HCT116 (cell line): ENCODE measurements around the gene WSCD2. TPM values are rescaled to one million over a fixed set of nuclear protein-coding genes. Genes with fewer than 3 reads are reported as not detected.

ENCODE experiments used
- ATAC-seq: fragments of 200-7000 bp; cut with Tn5 transposase; 2 replicates; pipeline ENCODE4 v1.9.1; 2020; ENCODE audit warnings: mild to moderate bottlenecking, moderate library complexity
- BruUV-seq: library from RNA; stranded (reverse); fragments of 400-500 nt; replicated peaks from 2 replicates; lab custom pipeline; 2021; lab: Mats Ljungman, UMichigan
- CTCF ChIA-PET: fragments of 300-600 bp; sonication (Branson Sonifier 250); formaldehyde crosslinking; loops from one replicate; lab custom pipeline; 2021; ENCODE audit warnings: antibody characterized with exemption; lab: Charles Lee
- POLR2A ChIA-PET: fragments of 300-600, 350-600 bp; sonication (Branson Sonifier 250); formaldehyde crosslinking; loops from one replicate; lab custom pipeline; 2021; ENCODE audit warnings: antibody characterized with exemption; lab: Charles Lee
- RAD21 ChIA-PET, 2 experiments: fragments of 300-600 bp; sonication (Branson Sonifier 250); formaldehyde crosslinking; loops; one replicate each; lab custom pipeline; 2023; ENCODE audit warnings: low total read pairs in 2 of 2; ENCODE audit not compliant: uncharacterized antibody in 2 of 2, unreplicated experiment in 2 of 2, low non-redundant PET in 1 of 2; lab: Charles Lee
- DNase-seq: peaks from one replicate; pipeline ENCODE4 v3.0.0-alpha.2; 2010; ENCODE audit warnings: low read depth, low spot score
- H2AFZ ChIP-seq: fragments of 200-600 bp; shearing (Covaris generic), sonication (generic); 2 replicates; pipeline ENCODE4 v1.6.1; 2017; ENCODE audit warnings: low read depth, mixed run types, mixed read lengths, antibody characterized with exemption, low read length; ENCODE audit not compliant: poor library complexity, severe bottlenecking
- H3K27ac ChIP-seq: 2 replicates; pipeline ENCODE4 v1.5.1; 2012; ENCODE audit warnings: low read depth, low read length
- H3K27me3 ChIP-seq: fragments of 200-600 bp; sonication (generic); 2 replicates; pipeline ENCODE4 v1.6.1; 2016; ENCODE audit warnings: mixed run types, low read length, mixed read lengths; ENCODE audit not compliant: insufficient read depth
- H3K36me3 ChIP-seq, 2 experiments: fragments of 200-500 bp in 1 of 2; fragments of 200-600 bp in 1 of 2; sonication (Bioruptor generic) in 1 of 2; sonication (generic) in 1 of 2; 2 replicates each; pipeline versions ENCODE4 v1.5.1 to v1.6.1; 2014 to 2016; ENCODE audit warnings: low read length in 2 of 2, inconsistent platforms in 1 of 2, mixed read lengths in 1 of 2, mixed run types in 1 of 2; ENCODE audit not compliant: insufficient read depth in 2 of 2, control insufficient read depth in 1 of 2
- H3K4me1 ChIP-seq, 2 experiments: fragments of 200-600 bp in 1 of 2; sonication (generic) in 1 of 2; 2 replicates each; pipeline versions ENCODE4 v1.5.1 to v1.6.1; 2012 to 2017; ENCODE audit warnings: low read length in 2 of 2, inconsistent platforms in 1 of 2, mild to moderate bottlenecking in 1 of 2, mixed read lengths in 1 of 2, mixed run types in 1 of 2, moderate library complexity in 1 of 2; ENCODE audit not compliant: insufficient read depth in 2 of 2, control insufficient read depth in 1 of 2
- H3K4me2 ChIP-seq: fragments of 200-600 bp; sonication (generic); 2 replicates; pipeline ENCODE4 v1.6.1; 2017; ENCODE audit warnings: mixed run types, low read length, mixed read lengths
- H3K4me3 ChIP-seq, 2 experiments: fragments of 200-600 bp in 1 of 2; sonication (generic) in 1 of 2; replicated peaks in 1 of 2; 2 replicates each; pipeline ENCODE4 v1.5.1; 2011 to 2016; ENCODE audit warnings: low read length in 2 of 2, control low read depth in 1 of 2, low read depth in 1 of 2, mild to moderate bottlenecking in 1 of 2, mixed read lengths in 1 of 2, mixed run types in 1 of 2
- H3K79me2 ChIP-seq: fragments of 200-600 bp; sonication (generic); 2 replicates; pipeline ENCODE4 v1.6.1; 2017; ENCODE audit warnings: mild to moderate bottlenecking, mixed run types, low read length, moderate library complexity, mixed read lengths; ENCODE audit not compliant: insufficient read depth
- H3K9ac ChIP-seq: fragments of 200-600 bp; sonication (generic); 2 replicates; pipeline ENCODE4 v1.6.1; 2016; ENCODE audit warnings: low read length, mixed read lengths
- H3K9me2 ChIP-seq: fragments of 200-600 bp; sonication (generic), shearing (Covaris generic); 2 replicates; pipeline ENCODE4 v1.6.1; 2017; ENCODE audit warnings: mixed run types, mild to moderate bottlenecking, moderate library complexity; ENCODE audit not compliant: insufficient read depth
- H3K9me3 ChIP-seq, 2 experiments: fragments of 200-500 bp in 1 of 2; fragments of 200-600 bp in 1 of 2; sonication (Bioruptor generic) in 1 of 2; sonication (generic) in 1 of 2; 2 replicates each; pipeline ENCODE4 v1.6.1; 2014 to 2017; ENCODE audit warnings: low read length in 2 of 2, mixed read lengths in 2 of 2, inconsistent platforms in 1 of 2, low read depth in 1 of 2, mild to moderate bottlenecking in 1 of 2, mixed run types in 1 of 2, moderate library complexity in 1 of 2; ENCODE audit not compliant: control insufficient read depth in 1 of 2, insufficient read depth in 1 of 2
- H4K20me1 ChIP-seq: fragments of 200-600 bp; sonication (generic), shearing (Covaris generic); 2 replicates; pipeline ENCODE4 v1.6.1; 2017; ENCODE audit warnings: mixed run types, mild to moderate bottlenecking, moderate library complexity; ENCODE audit not compliant: insufficient read depth
- CBX3 ChIP-seq: IDR thresholded peaks from 2 replicates; pipeline ENCODE4 v1.6.1; 2012; ENCODE audit warnings: low read depth
- ELF1 ChIP-seq: IDR thresholded peaks from 2 replicates; pipeline ENCODE4 v1.6.1; 2012; ENCODE audit warnings: low read depth, borderline replicate concordance
- EZH2 ChIP-seq: fragments of 200-600 bp; sonication (generic); IDR thresholded peaks from 2 replicates; pipeline ENCODE4 v1.6.1; 2017; ENCODE audit warnings: antibody characterized with exemption, mixed run types
- FOSL1 ChIP-seq: IDR thresholded peaks from 2 replicates; pipeline ENCODE4 v1.6.1; 2012; ENCODE audit warnings: low read depth
- JUND ChIP-seq: IDR thresholded peaks from 2 replicates; pipeline ENCODE4 v1.6.1; 2012
- MAX ChIP-seq: IDR thresholded peaks from 2 replicates; pipeline ENCODE4 v1.6.1; 2012
- RAD21 ChIP-seq: IDR thresholded peaks from 2 replicates; pipeline ENCODE4 v1.6.1; 2012; ENCODE audit warnings: low read depth, mild to moderate bottlenecking
- REST ChIP-seq: IDR thresholded peaks from 2 replicates; pipeline ENCODE4 v1.6.1; 2012; ENCODE audit warnings: low read depth
- SIN3A ChIP-seq: IDR thresholded peaks from 2 replicates; pipeline ENCODE4 v1.6.1; 2012; ENCODE audit warnings: low read depth
- SP1 ChIP-seq: IDR thresholded peaks from 2 replicates; pipeline ENCODE4 v1.6.1; 2012; ENCODE audit warnings: low read depth
- ZFX ChIP-seq: fragments of 450-650 bp; IDR thresholded peaks from 2 replicates; pipeline ENCODE4 v1.6.1; 2017
- intact Hi-C: fragments of 100-400 bp; cut with micrococcal nuclease; formaldehyde crosslinking; loops from 2 replicates; pipeline ENCODE4 v1.10.0; 2022
- total RNA-seq: library from RNA; stranded (reverse); gene quantifications from one replicate; pipeline ENCODE4 v1.2.1, GENCODE V29; 2021; ENCODE audit not compliant: unreplicated experiment

The WSCD2 gene
- total RNA-seq, 1 experiment from 2014 or later = 0.05 TPM

- TF ChIP-seq SIN3A (no peak), CBX3 (no peak), JUND (no peak), MAX (no peak), EZH2 (no peak), REST (no peak), SP1 (no peak), FOSL1 (no peak), RAD21 (no peak), ZFX (no peak), ELF1 (no peak)
- no peaks in the 10 kb centered on the region for H3K9me2 ChIP-seq
- CTCF ChIA-PET = no interaction called here
These were observed 7.8 kb upstream of the WSCD2 start for GRCh38 chr12:108121320-108121719.

More at GRCh38 chr12:108121320-108121719, 7.8 kb upstream of the WSCD2 start:
- no peaks in the 10 kb centered on the region for H3K36me3 ChIP-seq
- no peaks in the 10 kb centered on the region for H4K20me1 ChIP-seq
- H3K9me3 ChIP-seq = no peaks in the 10 kb centered on the region
- intact Hi-C loops = no loop called here
- DNase-seq = no peak
- no peaks in the 10 kb centered on the region for H3K4me1 ChIP-seq
- ATAC-seq = no peak
- RAD21 ChIA-PET = no interaction called here
- no TSS peak for BruUV-seq
- peaks cover 46% of the 10 kb centered on the region for H3K27me3 ChIP-seq
- no peak overlapping the region for H3K9ac ChIP-seq
- H3K79me2 ChIP-seq = no peaks in the 10 kb centered on the region
- H2AFZ ChIP-seq = no peak overlapping the region
- no peak overlapping the region for H3K4me3 ChIP-seq
- H3K27ac ChIP-seq = no peak overlapping the region
- POLR2A ChIA-PET = no interaction called here
- H3K4me2 ChIP-seq = no peak overlapping the region
